NCI-H82 (cell line): Measurements from ENCODE around the gene CBL.
"Not testable (repeated sequence)": the region's sequence is repeated elsewhere in the genome, so short reads cannot be mapped to it uniquely, and the experiment has no call there.

Source experiments
- DNase-seq: peaks from one replicate; lab custom pipeline; 2025; lab: John Stamatoyannopoulos, UW

CBL gene

DNA sequence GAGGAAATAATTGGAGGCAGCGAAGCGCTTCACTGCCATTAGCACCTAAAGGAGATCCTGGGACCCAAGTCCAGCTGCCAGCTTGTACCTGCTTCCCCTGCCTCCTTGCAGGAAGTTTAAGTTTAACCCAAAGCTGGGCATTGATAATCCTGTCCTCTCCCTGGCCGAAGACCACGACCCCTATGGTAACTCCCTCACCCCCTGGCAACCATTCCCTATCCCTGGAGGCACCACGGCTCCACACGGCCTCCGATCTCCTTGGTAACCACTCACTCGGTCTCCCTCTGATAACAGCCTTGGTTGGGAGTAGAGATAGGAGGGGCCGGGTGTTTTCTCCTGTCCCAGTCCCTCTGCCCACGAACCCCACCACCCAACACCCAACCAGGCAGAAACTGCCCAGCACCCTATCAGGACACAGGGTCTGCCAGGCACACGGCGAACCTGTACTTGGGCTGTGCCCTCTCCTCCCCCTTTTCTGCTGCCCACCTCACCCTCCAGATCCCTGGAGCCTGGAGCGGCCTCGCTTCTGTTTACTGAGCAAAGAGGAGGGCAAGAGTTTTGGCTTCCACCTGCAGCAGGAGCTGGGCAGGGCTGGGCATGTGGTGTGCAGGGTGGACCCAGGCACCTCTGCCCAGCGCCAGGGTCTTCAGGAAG, 20.0 kb upstream of the CBL start:
- DNase-seq: no peak

DNA sequence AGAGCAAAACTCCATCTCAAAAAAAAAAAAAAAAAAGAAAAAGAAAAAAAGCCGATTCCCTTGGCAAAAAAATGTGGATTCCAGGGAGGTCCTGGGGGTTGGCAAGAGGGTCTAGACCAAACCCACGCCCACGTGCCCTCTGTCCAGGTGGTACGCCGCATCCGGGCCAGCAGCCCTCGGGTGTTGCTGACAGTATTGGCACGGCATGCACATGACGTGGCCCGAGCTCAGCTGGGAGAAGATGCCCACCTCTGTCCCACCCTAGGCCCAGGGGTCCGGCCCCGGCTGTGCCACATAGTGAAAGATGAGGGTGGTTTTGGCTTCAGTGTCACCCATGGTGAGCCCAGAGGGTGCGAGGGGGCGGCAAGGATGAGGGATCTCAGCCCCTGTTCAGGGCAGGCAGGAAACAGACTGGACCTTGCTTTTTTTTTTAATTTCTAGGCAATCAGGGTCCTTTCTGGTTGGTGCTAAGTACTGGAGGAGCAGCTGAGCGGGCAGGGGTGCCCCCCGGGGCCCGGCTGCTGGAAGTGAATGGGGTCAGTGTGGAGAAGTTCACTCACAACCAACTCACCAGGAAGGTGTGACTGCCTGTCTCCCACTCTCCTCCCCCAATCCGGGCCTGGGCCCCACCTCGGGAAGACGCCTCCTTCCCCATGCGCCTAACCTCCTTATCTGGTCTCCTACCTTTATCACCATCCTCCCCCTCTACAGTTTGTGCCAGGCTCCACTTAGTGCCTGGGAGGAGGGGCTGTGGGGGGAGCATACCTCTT, 18.8 kb upstream of the CBL start:
- DNase-seq: no peak

- DNase-seq: no peak
These were observed 18.1 kb upstream of the CBL start for GRCh38 chr11:119188067-119188466.

DNA sequence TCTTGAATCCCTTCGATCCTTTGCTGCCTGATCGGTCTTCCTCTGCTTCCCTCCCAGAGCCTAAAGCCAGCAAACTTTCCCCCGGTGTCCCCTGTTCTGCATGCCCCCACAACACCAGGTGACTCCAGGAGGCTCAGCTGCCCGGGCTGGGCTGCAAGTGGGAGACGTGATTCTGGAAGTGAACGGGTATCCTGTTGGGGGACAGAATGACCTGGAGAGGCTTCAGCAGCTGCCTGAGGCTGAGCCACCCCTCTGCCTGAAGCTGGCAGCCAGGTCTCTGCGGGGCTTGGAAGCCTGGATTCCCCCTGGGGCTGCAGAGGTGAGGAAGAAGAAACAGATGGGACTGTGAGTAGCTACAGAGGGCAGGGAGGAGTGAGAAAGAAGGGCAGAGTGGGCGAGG, 17.3 kb upstream of the CBL start:
- no peak for DNase-seq

DNA sequence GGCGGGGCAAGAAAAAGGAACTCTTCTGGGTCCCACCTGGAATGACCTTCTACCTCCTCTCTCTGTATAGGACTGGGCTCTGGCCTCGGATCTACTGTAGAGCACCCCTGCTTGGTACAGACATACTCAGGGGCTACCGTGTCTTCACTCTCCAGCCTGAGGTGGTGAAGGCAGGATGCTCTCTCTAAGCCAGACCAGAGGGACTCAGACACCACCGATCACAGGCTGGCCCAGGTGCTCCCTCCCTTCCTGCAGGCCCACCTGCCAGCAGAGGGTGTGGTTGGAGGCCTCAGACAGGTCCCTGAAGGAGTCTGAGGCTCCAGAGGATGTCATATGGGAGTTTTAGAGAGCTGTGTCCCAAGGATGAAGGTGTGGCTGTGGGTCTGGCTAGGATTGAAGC, 16.7 kb upstream of the CBL start:
- DNase-seq: no peak

DNA sequence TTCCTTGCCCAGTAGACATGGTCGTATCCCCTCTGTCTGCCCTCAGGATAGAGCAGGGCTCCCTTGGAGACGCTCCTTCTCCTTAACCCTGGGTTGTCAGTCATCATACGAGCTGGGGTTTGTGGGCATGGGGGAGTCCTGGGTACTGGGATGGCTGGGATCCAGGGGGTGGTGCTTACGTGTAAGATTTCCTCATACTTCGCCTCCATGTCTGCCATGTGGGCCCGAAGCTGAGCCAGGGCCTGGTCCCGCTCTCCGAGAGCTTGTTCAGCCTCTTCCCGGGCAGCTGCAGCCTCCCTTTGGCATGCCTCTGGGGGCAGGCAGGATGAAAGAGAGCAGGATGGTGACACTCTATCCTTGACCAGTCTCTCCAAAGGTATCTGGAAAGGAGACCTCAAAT, 15.6 kb upstream of the CBL start:
- DNase-seq: no peak

DNA sequence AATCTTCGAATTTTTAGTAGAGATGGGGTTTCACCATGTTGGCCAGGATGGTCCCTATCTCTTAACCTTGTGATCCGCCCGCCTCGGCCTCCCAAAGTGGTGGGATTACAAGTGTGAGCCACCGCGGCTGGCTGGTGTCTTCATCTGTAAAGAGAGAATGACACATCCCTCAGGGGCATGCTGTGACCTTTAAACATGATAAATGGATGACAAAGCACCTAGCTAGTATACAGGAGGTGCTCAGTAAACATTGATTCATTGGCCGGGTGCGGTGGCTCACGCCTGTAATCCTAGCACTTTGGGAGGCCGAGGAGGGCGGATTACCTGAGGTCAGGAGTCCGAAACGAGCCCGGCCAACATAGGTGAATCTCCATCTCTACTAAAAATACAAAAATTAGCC, 14.9 kb upstream of the CBL start:
- not testable (repeated sequence) for DNase-seq

DNA sequence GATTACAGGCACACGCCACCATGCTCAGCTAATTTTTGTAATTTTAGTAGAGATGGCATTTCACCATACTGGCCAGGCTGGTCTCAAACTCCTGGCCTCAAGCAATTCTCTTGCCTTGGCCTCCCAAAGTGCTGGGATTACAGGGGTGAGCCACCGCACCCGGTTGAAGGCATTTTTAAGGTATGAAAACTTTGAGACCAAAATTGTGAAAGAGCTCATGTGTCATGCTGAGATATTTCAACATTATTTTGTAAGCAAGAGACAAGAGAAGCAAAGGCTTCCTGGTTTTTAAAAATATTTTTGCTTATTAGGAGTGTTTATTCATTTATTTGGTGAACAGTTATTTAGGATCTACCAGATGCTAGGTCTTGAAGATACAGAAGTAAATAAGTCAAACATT, 14.0 kb upstream of the CBL start:
- DNase-seq: no peak

DNA sequence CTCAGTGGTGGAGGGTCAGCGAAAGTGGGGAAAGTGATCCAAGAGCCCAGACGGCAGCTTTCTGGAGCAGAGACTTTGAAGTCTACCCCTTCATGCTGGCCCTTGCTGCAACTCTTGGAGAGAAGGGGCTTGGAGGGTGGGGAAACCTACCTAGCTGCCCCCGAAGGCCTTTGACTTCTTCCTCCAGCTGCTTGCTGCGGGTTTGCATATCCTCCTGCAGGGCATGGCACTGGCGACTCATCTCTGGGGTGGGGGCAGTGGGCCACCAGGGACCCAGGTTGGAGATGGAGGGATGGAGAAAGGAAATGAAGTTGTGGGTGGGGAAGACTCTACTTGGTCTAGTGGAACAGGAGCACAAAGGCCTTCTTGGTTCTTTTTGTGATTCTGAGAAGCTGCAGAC, 13.1 kb upstream of the CBL start:
- DNase-seq: no peak

DNA sequence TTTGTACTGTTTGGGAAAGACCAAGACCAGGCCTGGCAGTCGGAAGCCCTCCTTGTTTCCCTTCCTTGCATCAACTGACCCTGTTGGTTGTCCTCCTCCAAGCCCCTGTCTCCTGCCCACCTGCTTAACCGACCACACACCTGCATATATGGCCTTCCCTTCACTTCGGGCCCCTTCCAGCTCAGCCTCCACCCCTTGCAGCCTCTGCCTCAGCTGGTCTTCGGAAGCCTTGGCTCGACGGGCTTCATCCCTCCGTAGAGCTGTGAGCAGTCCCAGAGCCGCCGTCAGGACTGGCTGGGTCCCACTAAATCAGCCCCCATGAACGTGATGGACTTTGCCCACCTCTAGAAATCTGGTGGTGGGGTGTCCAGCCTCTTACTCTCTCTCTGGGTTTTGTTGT, 12.5 kb upstream of the CBL start:
- no peak for DNase-seq

GRCh38 chr11:119194811-119195440, 11.2 kb upstream of the CBL start:
- DNase-seq: no peak

- peak; percentile 31 for DNase-seq
These were observed 10.5 kb upstream of the CBL start for GRCh38 chr11:119195680-119196079.

DNA sequence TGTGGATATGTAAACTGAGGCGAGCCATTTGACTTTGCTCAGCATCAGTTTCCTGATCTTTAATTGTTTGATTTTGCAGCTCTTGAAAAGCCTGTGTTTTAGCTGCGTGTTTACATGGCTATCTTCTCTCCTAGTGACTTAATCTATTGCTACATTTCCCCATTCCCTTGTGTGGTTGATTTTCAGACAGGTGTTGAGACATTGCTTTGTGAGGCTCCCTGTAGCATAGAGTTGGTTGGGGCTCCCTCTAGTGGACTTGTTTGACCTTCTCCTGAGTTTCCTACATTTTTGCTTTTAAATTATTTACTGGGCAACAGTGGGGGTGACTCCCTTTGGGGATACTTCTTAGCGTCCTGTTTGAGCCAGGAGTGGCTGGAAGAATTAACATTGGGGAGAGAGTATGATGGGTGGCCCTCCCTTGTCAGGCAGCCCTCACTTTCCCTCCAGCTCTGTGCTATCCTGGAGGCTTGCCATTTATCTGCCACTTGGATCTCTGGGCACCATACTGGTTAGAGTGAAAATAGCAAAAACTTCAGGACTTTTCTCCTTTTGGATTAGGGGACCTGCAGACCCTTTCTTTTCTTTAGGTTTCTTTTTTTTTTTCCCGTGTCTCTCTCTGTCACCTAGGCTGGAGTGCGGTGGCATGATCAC, 9.2 kb upstream of the CBL start:
- peak; percentile 89 for DNase-seq

- DNase-seq: no peak
These were observed 7.2 kb upstream of the CBL start for GRCh38 chr11:119198925-119199324.

- DNase-seq: not testable (repeated sequence)
These were observed 4.9 kb upstream of the CBL start for GRCh38 chr11:119201236-119201635.

GRCh38 chr11:119202554-119202953, 3.6 kb upstream of the CBL start:
- no peak for DNase-seq

- DNase-seq: no peak
These were observed 2.1 kb upstream of the CBL start for GRCh38 chr11:119204066-119204465.

DNA sequence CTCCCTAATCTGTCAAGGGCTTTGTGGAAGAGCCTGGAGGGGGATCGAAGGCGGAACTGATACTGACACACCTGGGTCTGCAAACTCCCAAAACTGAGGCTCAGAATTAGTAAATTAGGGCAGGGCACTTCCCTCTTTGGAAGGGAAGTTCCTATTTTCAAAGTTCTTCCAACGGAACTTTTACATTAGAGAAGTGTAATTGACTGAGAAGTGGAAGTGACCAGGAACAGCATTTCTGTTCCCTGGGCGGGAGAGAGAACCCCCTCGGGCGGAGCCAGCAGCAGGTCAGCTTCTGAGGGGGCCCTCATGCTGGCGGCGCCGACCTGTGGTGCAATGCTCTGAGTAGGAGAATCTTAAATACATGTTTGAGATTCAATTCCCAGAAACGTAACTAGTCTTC, 1.1 kb upstream of the CBL start:
- no peak for DNase-seq

GRCh38 chr11:119206511-119207414, 624 bp downstream of the CBL start:
- DNase-seq: peak; percentile 58

GRCh38 chr11:119207415-119207960, 1.3 kb downstream of the CBL start:
- no peak for DNase-seq

DNA sequence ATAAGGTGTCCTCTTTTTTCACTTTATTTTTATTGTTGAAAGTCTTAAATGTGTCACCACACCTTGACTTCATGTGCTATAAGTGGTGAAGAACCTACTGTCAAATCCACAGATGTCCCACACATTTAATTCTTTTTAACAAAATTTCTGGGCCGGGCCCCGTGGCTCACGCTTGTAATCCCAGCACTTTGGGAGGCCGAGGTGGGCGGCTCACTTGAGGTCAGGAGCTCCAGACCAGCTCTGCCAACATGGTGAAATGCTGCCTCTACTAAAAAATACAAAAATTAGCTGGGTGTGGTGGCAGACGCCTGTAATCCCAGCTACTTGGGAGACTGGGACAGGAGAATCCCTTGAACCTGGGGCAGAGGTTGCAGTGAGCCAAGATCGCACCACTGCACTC, 3.0 kb downstream of the CBL start:
- no peak for DNase-seq

DNA sequence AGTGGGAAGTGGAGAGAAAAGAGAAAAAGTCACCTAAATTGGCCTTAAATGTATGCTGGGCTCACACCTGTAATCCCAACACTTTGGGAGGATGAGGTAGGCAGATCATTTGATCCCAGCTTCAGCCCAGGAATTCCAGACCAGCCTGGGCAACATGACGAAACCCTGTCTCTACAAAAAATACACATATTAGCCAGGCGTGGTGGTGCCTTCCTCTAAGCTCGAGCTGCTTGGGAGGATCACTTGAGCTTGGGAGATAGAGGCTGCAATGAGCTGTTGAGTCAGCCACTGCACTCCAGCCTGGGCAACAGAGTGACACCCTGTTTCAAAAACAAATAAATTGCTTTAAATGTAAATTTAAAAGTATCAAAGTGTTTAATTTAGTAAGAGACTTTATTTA, 3.9 kb downstream of the CBL start:
- peak; percentile 4 for DNase-seq
